MCF 10A (cell line): ENCODE measurements around the gene CSPG5. TPM values are rescaled to one million over a fixed set of nuclear protein-coding genes. Genes with fewer than 3 reads are reported as not detected.

Experiments
- BruUV-seq: library from RNA; stranded (reverse); fragments of 400-500 nt; replicated peaks from 2 replicates; lab custom pipeline; 2021; lab: Mats Ljungman, UMichigan
- CTCF ChIA-PET: fragments of 300-600 bp; sonication (Branson Sonifier 250); formaldehyde crosslinking; extraction: SDS; loops from one replicate; lab custom pipeline; 2021; ENCODE audit warnings: antibody characterized with exemption, inconsistent platforms; lab: Yijun Ruan, JAX
- POLR2A ChIA-PET: fragments of 300-600, 350-650 bp; sonication (Branson Sonifier 250); formaldehyde crosslinking; extraction: SDS; loops from one replicate; lab custom pipeline; 2020; ENCODE audit warnings: antibody characterized with exemption, inconsistent platforms; lab: Yijun Ruan, JAX
- DNase-seq: peaks from one replicate; pipeline ENCODE4 v3.0.0-alpha.2; 2018; ENCODE audit not compliant: unreplicated experiment
- H3K27ac Mint-ChIP-seq: one replicate; pipeline ENCODE4 v1.8.0; 2022; ENCODE audit warnings: mild to moderate bottlenecking, low read depth, mixed read lengths; ENCODE audit not compliant: unreplicated experiment
- H3K27me3 Mint-ChIP-seq: one replicate; pipeline ENCODE4 v1.8.0; 2022; ENCODE audit warnings: mixed read lengths; ENCODE audit not compliant: insufficient read depth, unreplicated experiment
- H3K36me3 Mint-ChIP-seq: one replicate; pipeline ENCODE4 v1.8.0; 2022; ENCODE audit warnings: mild to moderate bottlenecking, moderate library complexity, mixed read lengths; ENCODE audit not compliant: insufficient read depth, unreplicated experiment
- H3K4me1 Mint-ChIP-seq: one replicate; pipeline ENCODE4 v1.8.0; 2022; ENCODE audit warnings: mixed read lengths; ENCODE audit not compliant: insufficient read depth, unreplicated experiment
- H3K4me3 Mint-ChIP-seq: one replicate; pipeline ENCODE4 v1.8.0; 2022; ENCODE audit warnings: mild to moderate bottlenecking, moderate library complexity, mixed read lengths; ENCODE audit not compliant: unreplicated experiment
- H3K9me3 Mint-ChIP-seq: one replicate; pipeline ENCODE4 v1.8.0; 2022; ENCODE audit warnings: mixed read lengths; ENCODE audit not compliant: unreplicated experiment
- CTCF ChIP-seq: fragments of 200-600 bp; IDR thresholded peaks from one replicate; pipeline ENCODE4 v1.8.0; 2022; ENCODE audit warnings: antibody characterized with exemption, mild to moderate bottlenecking; ENCODE audit not compliant: unreplicated experiment
- intact Hi-C: fragments of 100-400 bp; cut with micrococcal nuclease; formaldehyde crosslinking; loops from 2 replicates; pipeline ENCODE4 v1.14.1; 2022
- total RNA-seq: library from RNA; stranded (reverse); gene quantifications from 2 replicates; pipeline ENCODE4 v1.2.3, GENCODE V29; 2022

Gene CSPG5
- total RNA-seq, 1 experiment from 2014 or later: 0.44 TPM

- no peak overlapping the region for H3K4me3 Mint-ChIP-seq
- no peaks in the 10 kb centered on the region for H3K27me3 Mint-ChIP-seq
- ChIA-PET CTCF (interaction anchor here (0.6 kb wide), 1 partner anchor 40 kb away, joined by 6 read pairs; no protein-coding TSS in a partner anchor), POLR2A (interaction anchor here (0.9 kb wide), 1 partner anchor 24 kb away, joined by 3 read pairs; no protein-coding TSS in a partner anchor)
- no peak for TF ChIP-seq CTCF
- H3K9me3 Mint-ChIP-seq: no peaks in the 10 kb centered on the region
- DNase-seq: no peak
- H3K27ac Mint-ChIP-seq: no peak overlapping the region
- peaks cover 17% of the 10 kb centered on the region for H3K36me3 Mint-ChIP-seq
- intact Hi-C loops: no loop called here
- TSS peak; percentile 0 for BruUV-seq
- H3K4me1 Mint-ChIP-seq: no peaks in the 10 kb centered on the region
Observed at GRCh38 chr3:47581835-47582234, 3.2 kb upstream of the CSPG5 start.

GRCh38 chr3:47581422-47581821 is 2.8 kb upstream of the CSPG5 start:
- intact Hi-C loops: no loop called here

GRCh38 chr3:47580481-47580880 is 1.8 kb upstream of the CSPG5 start:
- DNase-seq: no peak
- Mint-ChIP-seq H3K9me3 (no peaks in the 10 kb centered on the region), H3K27me3 (no peaks in the 10 kb centered on the region), H3K4me1 (no peaks in the 10 kb centered on the region), H3K4me3 (no peak overlapping the region), H3K27ac (no peak overlapping the region), H3K36me3 (peaks cover 8% of the 10 kb centered on the region)
- BruUV-seq: no TSS peak
- no peak for TF ChIP-seq CTCF
- POLR2A ChIA-PET: interaction anchor here (0.8 kb wide), 1 partner anchor 89 kb away, joined by 3 read pairs; no protein-coding TSS in a partner anchor
- intact Hi-C loops: no loop called here
- CTCF ChIA-PET: no interaction called here

More at GRCh38 chr3:47581422-47581821, 2.8 kb upstream of the CSPG5 start:
- BruUV-seq: no TSS peak
- CTCF ChIA-PET: no interaction called here
- Mint-ChIP-seq H3K36me3 (peaks cover 17% of the 10 kb centered on the region), H3K4me1 (no peaks in the 10 kb centered on the region), H3K9me3 (no peaks in the 10 kb centered on the region), H3K27me3 (no peaks in the 10 kb centered on the region), H3K27ac (no peak overlapping the region), H3K4me3 (no peak overlapping the region)
- no peak for DNase-seq
- POLR2A ChIA-PET: interaction anchor here (0.8 to 0.9 kb wide), 2 partner anchors 25 to 88 kb away, joined by 3 read pairs; no protein-coding TSS in a partner anchor
- TF ChIP-seq CTCF: no peak

- BruUV-seq: no TSS peak
- Mint-ChIP-seq H3K36me3 (peaks cover 2% of the 10 kb centered on the region), H3K27ac (no peak overlapping the region), H3K9me3 (no peaks in the 10 kb centered on the region), H3K4me3 (peak overlapping the region; percentile 24), H3K4me1 (no peaks in the 10 kb centered on the region), H3K27me3 (no peaks in the 10 kb centered on the region)
- CTCF ChIA-PET: no interaction called here
- no peak for DNase-seq
- intact Hi-C loops: no loop called here
- TF ChIP-seq CTCF: no peak
- POLR2A ChIA-PET: no interaction called here
Observed at GRCh38 chr3:47579875-47580274, 1.2 kb upstream of the CSPG5 start.
